HepG2 (cell line): Measurements from ENCODE around the gene DFFA. TPM values are rescaled to one million over a fixed set of nuclear protein-coding genes. Genes with fewer than 3 reads are reported as not detected.

Experiments used
- DNMT1 ChIP-seq: sonication (generic); formaldehyde crosslinking; IDR thresholded peaks from 2 replicates; pipeline ENCODE4 v1.5.1; 2020; ENCODE audit warnings: mild to moderate bottlenecking, missing genetic modification reagents
- GATAD1 ChIP-seq: IDR thresholded peaks from 2 replicates; pipeline ENCODE4 v1.6.1; 2016; ENCODE audit warnings: missing genetic modification reagents, missing compliant biosample characterization
- GPBP1L1 ChIP-seq: sonication (generic); formaldehyde crosslinking; IDR thresholded peaks from 2 replicates; pipeline ENCODE4 v1.5.0; 2020; ENCODE audit warnings: mild to moderate bottlenecking, missing genetic modification reagents
- HMGXB4 ChIP-seq, 2 experiments: sonication (generic) in 1 of 2; formaldehyde crosslinking in 1 of 2; IDR thresholded peaks; 2 replicates each; pipeline versions ENCODE4 v1.4.0 to v1.6.1; 2018 to 2020; ENCODE audit warnings: missing genetic modification reagents in 2 of 2, borderline replicate concordance in 1 of 2, low read depth in 1 of 2, mild to moderate bottlenecking in 1 of 2, missing biosample characterization in 1 of 2
- NPAS2 ChIP-seq: sonication (generic); formaldehyde crosslinking; IDR thresholded peaks from 2 replicates; pipeline ENCODE4 v1.8.0; 2022; ENCODE audit warnings: mild to moderate bottlenecking, missing genetic modification reagents, borderline replicate concordance
- REST ChIP-seq, 2 experiments: IDR thresholded peaks; 2 replicates each; pipeline ENCODE4 v1.6.1; 2011 to 2012; ENCODE audit warnings: low read length in 2 of 2, borderline replicate concordance in 1 of 2, low read depth in 1 of 2, mild to moderate bottlenecking in 1 of 2, moderate library complexity in 1 of 2
- ZBTB33 ChIP-seq: sonication (generic); formaldehyde crosslinking; IDR thresholded peaks from 2 replicates; pipeline ENCODE4 v1.4.0; 2020; ENCODE audit warnings: missing genetic modification reagents
- ZNF512 ChIP-seq: sonication (generic); formaldehyde crosslinking; IDR thresholded peaks from 2 replicates; pipeline ENCODE4 v1.4.0; 2020; ENCODE audit warnings: mild to moderate bottlenecking, missing genetic modification reagents
- ZNF609 ChIP-seq: sonication (generic); formaldehyde crosslinking; IDR thresholded peaks from 2 replicates; pipeline ENCODE4 v1.4.0; 2020; ENCODE audit warnings: mild to moderate bottlenecking, missing genetic modification reagents, borderline replicate concordance
- ZNF816 ChIP-seq: sonication (generic); formaldehyde crosslinking; IDR thresholded peaks from 2 replicates; pipeline ENCODE4 v1.8.0; 2022; ENCODE audit warnings: missing genetic modification reagents, mild to moderate bottlenecking, borderline replicate concordance
- polyA plus RNA-seq, 8 experiments: library from polyadenylated mRNA; depleted of rRNA in 3 of 8; stranded (reverse) in 7 of 8; unstranded in 1 of 8; fragments of >200 nt; fragmentation: Illumina TruSeq in 4 of 8; extraction: Trizol in 4 of 8; gene quantifications; 2 replicates each; pipeline versions ENCODE4 v1.2.1 to v1.2.3, GENCODE V29; 2011 to 2016; ENCODE audit warnings: low read depth in 4 of 8, missing spikeins in 1 of 8, mixed read lengths in 1 of 8; ENCODE audit not compliant: insufficient read depth in 1 of 8
- total RNA-seq, 5 experiments: library from RNA; depleted of rRNA; stranded (reverse); fragments of >200 nt; fragmentation: Illumina TruSeq; extraction: Trizol; gene quantifications; 2 replicates each; pipeline ENCODE4 v1.2.3, GENCODE V29; 2016; ENCODE audit warnings: low read depth in 1 of 5

DFFA gene
- total and polyA plus RNA-seq, 2 of the 13 experiments (the other 11 are each of a cell fraction or from before 2014, with no cell fraction given): 16.5 to 33.9 TPM

- TF ChIP-seq HMGXB4 (CRISPR knock-in tag; IDR thresholded peaks at IDR 0.05; ENCODE audit: borderline replicate concordance in 1 of 2, low read depth in 1 of 2): peak; percentile 90
- TF ChIP-seq ZNF609: no peak
- peak; percentile 73; the same call in 1 of the 2 replicates for TF ChIP-seq ZNF816
- peak in 1 of 2 experiments; percentile 15; a peak in 1 of 4 replicates for TF ChIP-seq REST (IDR thresholded peaks at IDR 0.05; ENCODE audit: borderline replicate concordance in 1 of 2, low read depth in 1 of 2, low read length in 2 of 2)
- no peak for TF ChIP-seq NPAS2
- peak; percentile 49; the same call in 1 of the 2 replicates for TF ChIP-seq ZBTB33 (CRISPR knock-in tag)
- no peak for TF ChIP-seq GPBP1L1 (CRISPR knock-in tag)
- TF ChIP-seq DNMT1: no peak
- peak; percentile 98 for TF ChIP-seq GATAD1 (CRISPR knock-in tag)
- no peak for TF ChIP-seq ZNF512
Observed at GRCh38 chr1:10430216-10431069, 41.9 kb downstream of the DFFA start, which contains the start of gene CENPS (continued).
